ENCODE measurements around the gene CABLES2.

GRCh38 chr20:62393830-62394229 is 13.3 kb downstream of the CABLES2 start:
- TF ChIP-seq CTCF (IDR thresholded peaks at IDR 0.05; ENCODE audit: low read length) (no peak), EZH2 (IDR thresholded peaks at IDR 0.05; ENCODE audit: borderline replicate concordance, low read length) (no peak)

Measured in OCI-LY1 (cell line).